ENCODE data around the gene KLHL26.

DNA sequence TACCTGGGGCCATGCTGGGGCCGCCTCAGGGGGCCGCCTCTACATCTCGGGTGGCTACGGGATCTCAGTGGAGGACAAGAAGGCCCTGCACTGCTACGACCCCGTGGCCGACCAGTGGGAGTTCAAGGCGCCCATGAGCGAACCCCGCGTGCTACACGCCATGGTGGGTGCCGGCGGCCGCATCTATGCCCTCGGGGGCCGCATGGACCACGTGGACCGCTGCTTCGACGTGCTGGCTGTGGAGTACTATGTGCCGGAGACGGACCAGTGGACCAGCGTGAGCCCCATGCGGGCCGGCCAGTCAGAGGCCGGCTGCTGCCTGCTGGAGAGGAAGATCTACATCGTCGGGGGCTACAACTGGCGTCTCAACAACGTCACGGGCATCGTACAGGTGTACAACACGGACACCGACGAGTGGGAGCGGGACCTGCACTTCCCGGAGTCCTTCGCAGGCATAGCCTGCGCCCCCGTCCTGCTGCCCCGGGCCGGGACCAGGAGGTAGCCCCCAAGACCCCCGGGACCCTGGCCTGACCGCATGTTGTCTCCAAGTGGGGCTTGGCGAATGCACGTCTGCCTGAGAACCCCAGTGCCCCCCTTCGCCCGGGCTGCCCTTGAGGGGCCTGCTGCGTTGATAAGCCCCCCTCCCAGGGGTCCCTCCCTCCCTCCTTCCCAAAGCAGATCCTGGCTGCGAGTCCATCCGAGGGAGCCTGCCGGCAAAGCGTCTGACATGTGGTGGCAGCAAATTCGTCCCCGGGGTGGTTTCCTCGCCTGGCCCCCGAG lies 32.1 kb downstream of the KLHL26 start:
- TF ChIP-seq MEIS1 (CRISPR knock-in tag; IDR thresholded peaks at IDR 0.05; ENCODE audit: borderline replicate concordance) = no peak
- TF ChIP-seq, protein P1, sequence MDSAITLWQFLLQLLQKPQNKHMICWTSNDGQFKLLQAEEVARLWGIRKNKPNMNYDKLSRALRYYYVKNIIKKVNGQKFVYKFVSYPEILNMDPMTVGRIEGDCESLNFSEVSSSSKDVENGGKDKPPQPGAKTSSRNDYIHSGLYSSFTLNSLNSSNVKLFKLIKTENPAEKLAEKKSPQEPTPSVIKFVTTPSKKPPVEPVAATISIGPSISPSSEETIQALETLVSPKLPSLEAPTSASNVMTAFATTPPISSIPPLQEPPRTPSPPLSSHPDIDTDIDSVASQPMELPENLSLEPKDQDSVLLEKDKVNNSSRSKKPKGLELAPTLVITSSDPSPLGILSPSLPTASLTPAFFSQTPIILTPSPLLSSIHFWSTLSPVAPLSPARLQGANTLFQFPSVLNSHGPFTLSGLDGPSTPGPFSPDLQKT (IDR thresholded peaks at IDR 0.05; ENCODE audit: borderline replicate concordance, low read depth, low read length) = no peak
- TF ChIP-seq, protein P2, sequence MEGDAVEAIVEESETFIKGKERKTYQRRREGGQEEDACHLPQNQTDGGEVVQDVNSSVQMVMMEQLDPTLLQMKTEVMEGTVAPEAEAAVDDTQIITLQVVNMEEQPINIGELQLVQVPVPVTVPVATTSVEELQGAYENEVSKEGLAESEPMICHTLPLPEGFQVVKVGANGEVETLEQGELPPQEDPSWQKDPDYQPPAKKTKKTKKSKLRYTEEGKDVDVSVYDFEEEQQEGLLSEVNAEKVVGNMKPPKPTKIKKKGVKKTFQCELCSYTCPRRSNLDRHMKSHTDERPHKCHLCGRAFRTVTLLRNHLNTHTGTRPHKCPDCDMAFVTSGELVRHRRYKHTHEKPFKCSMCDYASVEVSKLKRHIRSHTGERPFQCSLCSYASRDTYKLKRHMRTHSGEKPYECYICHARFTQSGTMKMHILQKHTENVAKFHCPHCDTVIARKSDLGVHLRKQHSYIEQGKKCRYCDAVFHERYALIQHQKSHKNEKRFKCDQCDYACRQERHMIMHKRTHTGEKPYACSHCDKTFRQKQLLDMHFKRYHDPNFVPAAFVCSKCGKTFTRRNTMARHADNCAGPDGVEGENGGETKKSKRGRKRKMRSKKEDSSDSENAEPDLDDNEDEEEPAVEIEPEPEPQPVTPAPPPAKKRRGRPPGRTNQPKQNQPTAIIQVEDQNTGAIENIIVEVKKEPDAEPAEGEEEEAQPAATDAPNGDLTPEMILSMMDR (tag by site-specific recombination; IDR thresholded peaks at IDR 0.05) = no peak
- TF ChIP-seq ZNF777 (tag by site-specific recombination; IDR thresholded peaks at IDR 0.05; ENCODE audit: borderline replicate concordance) = no peak
- no peak for TF ChIP-seq ZFHX2 (tag by site-specific recombination; conservative IDR thresholded peaks at IDR 0.05)
- TF ChIP-seq, protein P3, sequence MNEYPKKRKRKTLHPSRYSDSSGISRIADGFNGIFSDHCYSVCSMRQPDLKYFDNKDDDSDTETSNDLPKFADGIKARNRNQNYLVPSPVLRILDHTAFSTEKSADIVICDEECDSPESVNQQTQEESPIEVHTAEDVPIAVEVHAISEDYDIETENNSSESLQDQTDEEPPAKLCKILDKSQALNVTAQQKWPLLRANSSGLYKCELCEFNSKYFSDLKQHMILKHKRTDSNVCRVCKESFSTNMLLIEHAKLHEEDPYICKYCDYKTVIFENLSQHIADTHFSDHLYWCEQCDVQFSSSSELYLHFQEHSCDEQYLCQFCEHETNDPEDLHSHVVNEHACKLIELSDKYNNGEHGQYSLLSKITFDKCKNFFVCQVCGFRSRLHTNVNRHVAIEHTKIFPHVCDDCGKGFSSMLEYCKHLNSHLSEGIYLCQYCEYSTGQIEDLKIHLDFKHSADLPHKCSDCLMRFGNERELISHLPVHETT (tag by site-specific recombination; IDR thresholded peaks at IDR 0.05) = no peak
- no peak for TF ChIP-seq ZBTB8A (tag by site-specific recombination; IDR thresholded peaks at IDR 0.05)
- TF ChIP-seq, protein P4, sequence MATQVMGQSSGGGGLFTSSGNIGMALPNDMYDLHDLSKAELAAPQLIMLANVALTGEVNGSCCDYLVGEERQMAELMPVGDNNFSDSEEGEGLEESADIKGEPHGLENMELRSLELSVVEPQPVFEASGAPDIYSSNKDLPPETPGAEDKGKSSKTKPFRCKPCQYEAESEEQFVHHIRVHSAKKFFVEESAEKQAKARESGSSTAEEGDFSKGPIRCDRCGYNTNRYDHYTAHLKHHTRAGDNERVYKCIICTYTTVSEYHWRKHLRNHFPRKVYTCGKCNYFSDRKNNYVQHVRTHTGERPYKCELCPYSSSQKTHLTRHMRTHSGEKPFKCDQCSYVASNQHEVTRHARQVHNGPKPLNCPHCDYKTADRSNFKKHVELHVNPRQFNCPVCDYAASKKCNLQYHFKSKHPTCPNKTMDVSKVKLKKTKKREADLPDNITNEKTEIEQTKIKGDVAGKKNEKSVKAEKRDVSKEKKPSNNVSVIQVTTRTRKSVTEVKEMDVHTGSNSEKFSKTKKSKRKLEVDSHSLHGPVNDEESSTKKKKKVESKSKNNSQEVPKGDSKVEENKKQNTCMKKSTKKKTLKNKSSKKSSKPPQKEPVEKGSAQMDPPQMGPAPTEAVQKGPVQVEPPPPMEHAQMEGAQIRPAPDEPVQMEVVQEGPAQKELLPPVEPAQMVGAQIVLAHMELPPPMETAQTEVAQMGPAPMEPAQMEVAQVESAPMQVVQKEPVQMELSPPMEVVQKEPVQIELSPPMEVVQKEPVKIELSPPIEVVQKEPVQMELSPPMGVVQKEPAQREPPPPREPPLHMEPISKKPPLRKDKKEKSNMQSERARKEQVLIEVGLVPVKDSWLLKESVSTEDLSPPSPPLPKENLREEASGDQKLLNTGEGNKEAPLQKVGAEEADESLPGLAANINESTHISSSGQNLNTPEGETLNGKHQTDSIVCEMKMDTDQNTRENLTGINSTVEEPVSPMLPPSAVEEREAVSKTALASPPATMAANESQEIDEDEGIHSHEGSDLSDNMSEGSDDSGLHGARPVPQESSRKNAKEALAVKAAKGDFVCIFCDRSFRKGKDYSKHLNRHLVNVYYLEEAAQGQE (tag by site-specific recombination; IDR thresholded peaks at IDR 0.05) = no peak
- TF ChIP-seq KLF1 (tag by site-specific recombination; IDR thresholded peaks at IDR 0.05) = no peak
- no peak for TF ChIP-seq ZNF843 (tag by site-specific recombination; IDR thresholded peaks at IDR 0.05)
- TF ChIP-seq ZNF830 (tag by site-specific recombination; IDR thresholded peaks at IDR 0.05; ENCODE audit: low read depth) = no peak

Measured in HEK293 (cell line).